ENCODE measurements around the gene TRAPPC11. TPM values are rescaled to one million over a fixed set of nuclear protein-coding genes. Genes with fewer than 3 reads are reported as not detected.

The TRAPPC11 gene
- total RNA-seq, 1 experiment from 2014 or later: 15.6 TPM

GRCh38 chr4:183670251-183670650 lies 11.2 kb downstream of the TRAPPC11 start:
- H3K27ac ChIP-seq (ENCODE audit: low read depth, low read length): no peak overlapping the region
- H3K4me1 ChIP-seq (ENCODE audit: control insufficient read depth in 1 of 2, insufficient read depth in 2 of 2, low read length in 2 of 2): no peaks in the 10 kb centered on the region
- no peaks in the 10 kb centered on the region for H4K20me1 ChIP-seq (ENCODE audit: insufficient read depth)
- no peaks in the 10 kb centered on the region for H3K27me3 ChIP-seq (ENCODE audit: insufficient read depth, low read length)
- no peaks in the 10 kb centered on the region for H3K9me3 ChIP-seq (ENCODE audit: control insufficient read depth in 1 of 2, insufficient read depth in 1 of 2, low read depth in 1 of 2, low read length in 2 of 2)
- no peaks in the 10 kb centered on the region for H3K9me2 ChIP-seq (ENCODE audit: insufficient read depth)
- no peak for DNase-seq (ENCODE audit: low read depth, low spot score)
- POLR2A ChIA-PET: no interaction called here
- no peak overlapping the region for H3K4me2 ChIP-seq (ENCODE audit: low read length)
- CTCF ChIA-PET: no interaction called here
- no peak overlapping the region for H2AFZ ChIP-seq (ENCODE audit: low read depth, low read length, poor library complexity, severe bottlenecking)
- H3K9ac ChIP-seq (ENCODE audit: low read length): no peak overlapping the region
- BruUV-seq (replicated peaks): no TSS peak
- H3K36me3 ChIP-seq (ENCODE audit: control insufficient read depth in 1 of 2, insufficient read depth in 2 of 2, low read length in 2 of 2): peaks cover 0 to 2% of the 10 kb centered on the region in 2 experiments; a peak in 1 of 4 replicates
- no peak for TF ChIP-seq ZFX (IDR thresholded peaks at IDR 0.05)
- TF ChIP-seq SIN3A (IDR thresholded peaks at IDR 0.05; ENCODE audit: low read depth): no peak
- no peak for TF ChIP-seq SRF (IDR thresholded peaks at IDR 0.05; ENCODE audit: low read depth)
- no peak for TF ChIP-seq CBX3 (IDR thresholded peaks at IDR 0.05; ENCODE audit: low read depth)
- no peak for TF ChIP-seq RAD21 (IDR thresholded peaks at IDR 0.05; ENCODE audit: low read depth)
- TF ChIP-seq FOSL1 (IDR thresholded peaks at IDR 0.05; ENCODE audit: low read depth): no peak
- TF ChIP-seq REST (IDR thresholded peaks at IDR 0.05; ENCODE audit: low read depth): no peak
- no peak for TF ChIP-seq POLR2A (IDR thresholded peaks at IDR 0.05; ENCODE audit: borderline replicate concordance, extremely low read depth, insufficient read depth, insufficient read length)
- TF ChIP-seq YY1 (IDR thresholded peaks at IDR 0.05; ENCODE audit: extremely low read depth, insufficient replicate concordance, low read depth, low read length): no peak
- TF ChIP-seq EZH2 (IDR thresholded peaks at IDR 0.05): no peak
- TF ChIP-seq SP1 (IDR thresholded peaks at IDR 0.05; ENCODE audit: low read depth): no peak
- TF ChIP-seq EGR1 (IDR thresholded peaks at IDR 0.05; ENCODE audit: low read depth): no peak
- no peak for TF ChIP-seq ZNF274 (IDR thresholded peaks at IDR 0.05; ENCODE audit: low read depth, low read length)
- no peaks in the 10 kb centered on the region for H3K79me2 ChIP-seq (ENCODE audit: insufficient read depth, low read length)
- H3K4me3 ChIP-seq (replicated peaks in 1 of 2; ENCODE audit: low read depth in 1 of 2, low read length in 2 of 2): no peak overlapping the region
- intact Hi-C loops (cut with micrococcal nuclease): no loop called here
- RAD21 ChIA-PET (ENCODE audit: low non-redundant PET in 1 of 2, low total read pairs in 2 of 2, uncharacterized antibody in 2 of 2, unreplicated experiment in 2 of 2): no interaction called here
- ATAC-seq: no peak
